ENCODE results near the gene PCDH17.

Gene PCDH17

GRCh38 chr13:57739089-57739488 lies 107.5 kb downstream of the PCDH17 start:
- no peak for DNase-seq (ENCODE audit: low read depth in 2 of 2)

- no peak for DNase-seq (ENCODE audit: low read depth in 2 of 2)
These were observed 108.1 kb downstream of the PCDH17 start for GRCh38 chr13:57739543-57740190.

GRCh38 chr13:57740719-57741118 lies 109.2 kb downstream of the PCDH17 start:
- no peak for DNase-seq (ENCODE audit: low read depth in 2 of 2)

- no peak for DNase-seq (ENCODE audit: low read depth in 2 of 2)
These were observed 116.6 kb downstream of the PCDH17 start for GRCh38 chr13:57748096-57748495.

- DNase-seq (ENCODE audit: low read depth in 2 of 2), result no peak
These were observed 129.4 kb downstream of the PCDH17 start for GRCh38 chr13:57760951-57761350.

- DNase-seq (ENCODE audit: low read depth in 2 of 2), result no peak
These were observed 132.1 kb downstream of the PCDH17 start for GRCh38 chr13:57763689-57764088.
